ENCODE results near the gene CDH3. TPM values are rescaled to one million over a fixed set of nuclear protein-coding genes. Genes with fewer than 3 reads are reported as not detected.

CDH3 gene
- polyA plus RNA-seq, 2 of the 4 experiments (the other 2 are of a cell fraction): 0.08 to 0.25 TPM

DNA sequence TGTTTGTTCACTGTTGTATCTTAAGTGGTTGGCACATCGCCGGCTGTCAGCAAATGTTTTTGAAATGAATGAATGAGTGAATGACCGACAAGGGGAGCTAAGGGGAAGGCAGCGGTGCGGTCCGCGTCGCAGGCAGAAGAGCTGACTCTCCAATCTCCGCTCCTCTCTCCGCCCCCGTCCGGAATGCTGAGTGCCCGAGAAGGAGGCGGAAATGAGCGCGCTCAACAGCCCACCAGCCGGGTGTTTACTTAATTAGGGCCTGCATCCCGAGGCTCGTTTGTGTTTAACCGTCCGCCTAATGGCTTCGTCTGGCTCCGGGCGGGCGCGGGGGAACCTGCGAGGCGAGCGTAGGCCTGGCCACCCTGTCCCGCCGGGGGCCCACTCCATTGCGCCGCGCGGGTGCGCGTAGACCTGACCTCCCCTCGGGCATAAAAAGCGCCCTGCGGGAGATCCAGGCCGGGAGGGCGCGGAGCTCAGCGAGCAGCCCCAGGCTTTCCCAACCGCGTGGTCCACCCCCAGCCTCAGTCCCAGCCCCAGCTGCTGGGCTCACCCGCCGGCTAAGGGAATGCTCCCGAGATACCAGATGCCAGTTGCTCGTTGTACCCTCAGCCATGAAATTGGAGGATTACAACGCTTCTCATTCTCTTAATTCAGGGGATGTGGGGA lies 2.5 kb upstream of the CDH3 start:
- H3K4me1 ChIP-seq: peaks cover 14% of the 10 kb centered on the region; the same call in 1 of the 3 replicates
- H3K9me3 ChIP-seq: peaks cover 8% of the 10 kb centered on the region; the same call in 2 of the 3 replicates
- no peak overlapping the region for H3K4me2 ChIP-seq
- DNase-seq (ENCODE audit: low read depth in 1 of 2, low spot score in 1 of 2) (no peak), FAIRE-seq (no peak), ATAC-seq (no peak)
- ChIA-PET CTCF (no interaction called here), POLR2A (no interaction called here)
- no peak overlapping the region for H3K27ac ChIP-seq
- WGBS (ENCODE audit: missing lambda C conversion rate): 92% methylated on average over 43 of the region's 51 CpGs
- no peak overlapping the region for H3K4me3 ChIP-seq
- no peak for TF ChIP-seq JUN (IDR thresholded peaks at IDR 0.05)
- TF ChIP-seq EHF (CRISPR knock-in tag; IDR thresholded peaks at IDR 0.05): no peak
- no peak for TF ChIP-seq FOSL2 (IDR thresholded peaks at IDR 0.05)
- TF ChIP-seq FOSL2 (CRISPR knock-in tag; IDR thresholded peaks at IDR 0.05): no peak
- TF ChIP-seq, protein P1, sequence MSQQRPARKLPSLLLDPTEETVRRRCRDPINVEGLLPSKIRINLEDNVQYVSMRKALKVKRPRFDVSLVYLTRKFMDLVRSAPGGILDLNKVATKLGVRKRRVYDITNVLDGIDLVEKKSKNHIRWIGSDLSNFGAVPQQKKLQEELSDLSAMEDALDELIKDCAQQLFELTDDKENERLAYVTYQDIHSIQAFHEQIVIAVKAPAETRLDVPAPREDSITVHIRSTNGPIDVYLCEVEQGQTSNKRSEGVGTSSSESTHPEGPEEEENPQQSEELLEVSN (IDR thresholded peaks at IDR 0.05; ENCODE audit: borderline replicate concordance, low read depth): no peak
- TF ChIP-seq KDM5A (IDR thresholded peaks at IDR 0.05): no peak
- TF ChIP-seq BHLHE40 (IDR thresholded peaks at IDR 0.05; ENCODE audit: low read depth, low read length): no peak

DNA sequence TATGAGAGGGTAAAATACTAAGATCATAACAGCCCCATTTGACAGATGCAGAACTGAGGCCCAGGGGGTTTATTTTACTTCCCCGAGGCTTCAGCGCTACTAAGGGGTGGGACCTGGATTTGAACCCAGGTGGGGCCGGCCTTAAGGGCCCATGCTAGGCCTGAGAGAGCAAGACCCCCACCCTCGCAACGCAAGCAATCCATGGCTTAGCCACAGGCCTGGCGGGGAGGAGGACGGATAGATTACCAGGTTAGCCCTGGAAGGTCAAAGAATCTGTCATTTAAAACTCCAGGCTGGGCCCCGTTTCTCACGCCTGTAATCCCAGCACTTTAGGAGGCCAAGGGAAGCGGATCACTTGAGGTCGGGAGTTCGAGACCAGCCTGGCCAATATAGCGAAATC lies 1.9 kb upstream of the CDH3 start:
- Histone ChIP-seq H3K9me3 (peaks cover 8% of the 10 kb centered on the region; the same call in 2 of the 3 replicates), H3K4me2 (no peak overlapping the region), H3K27ac (no peak overlapping the region), H3K4me3 (no peak overlapping the region), H3K4me1 (peaks cover 14% of the 10 kb centered on the region; the same call in 1 of the 3 replicates)
- FAIRE-seq (no peak), ATAC-seq (no peak), DNase-seq (ENCODE audit: low read depth in 1 of 2, low spot score in 1 of 2) (no peak)
- 85% methylated on average over 13 of the region's 13 CpGs for WGBS (ENCODE audit: missing lambda C conversion rate)
- TF ChIP-seq FOSL2 (IDR thresholded peaks at IDR 0.05): no peak
- no peak for TF ChIP-seq FOSL2 (CRISPR knock-in tag; IDR thresholded peaks at IDR 0.05)
- TF ChIP-seq HEYL (CRISPR knock-in tag; IDR thresholded peaks at IDR 0.05): no peak
- no peak for TF ChIP-seq NR3C1 (IDR thresholded peaks at IDR 0.05)
- TF ChIP-seq CHD2 (IDR thresholded peaks at IDR 0.05; ENCODE audit: low read length, partially characterized antibody): no peak
- TF ChIP-seq, protein P2, sequence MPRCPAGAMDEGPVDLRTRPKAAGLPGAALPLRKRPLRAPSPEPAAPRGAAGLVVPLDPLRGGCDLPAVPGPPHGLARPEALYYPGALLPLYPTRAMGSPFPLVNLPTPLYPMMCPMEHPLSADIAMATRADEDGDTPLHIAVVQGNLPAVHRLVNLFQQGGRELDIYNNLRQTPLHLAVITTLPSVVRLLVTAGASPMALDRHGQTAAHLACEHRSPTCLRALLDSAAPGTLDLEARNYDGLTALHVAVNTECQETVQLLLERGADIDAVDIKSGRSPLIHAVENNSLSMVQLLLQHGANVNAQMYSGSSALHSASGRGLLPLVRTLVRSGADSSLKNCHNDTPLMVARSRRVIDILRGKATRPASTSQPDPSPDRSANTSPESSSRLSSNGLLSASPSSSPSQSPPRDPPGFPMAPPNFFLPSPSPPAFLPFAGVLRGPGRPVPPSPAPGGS (IDR thresholded peaks at IDR 0.05): no peak
- TF ChIP-seq ZFP36 (IDR thresholded peaks at IDR 0.05; ENCODE audit: borderline replicate concordance, partially characterized antibody): no peak
- no peak for TF ChIP-seq MYC (IDR thresholded peaks at IDR 0.05; ENCODE audit: borderline replicate concordance, low read length)
- TF ChIP-seq HDAC2 (IDR thresholded peaks at IDR 0.05): no peak
- no peak for TF ChIP-seq NPAS2 (CRISPR knock-in tag; IDR thresholded peaks at IDR 0.05; ENCODE audit: borderline replicate concordance)
- TF ChIP-seq EHMT2 (IDR thresholded peaks at IDR 0.05; ENCODE audit: low read depth): no peak
- no peak for TF ChIP-seq ZNF302 (CRISPR knock-in tag; IDR thresholded peaks at IDR 0.05)
- TF ChIP-seq EP300 (IDR thresholded peaks at IDR 0.05): no peak
- no peak for TF ChIP-seq EHF (CRISPR knock-in tag; IDR thresholded peaks at IDR 0.05)
- no peak for TF ChIP-seq RNF2 (IDR thresholded peaks at IDR 0.05; ENCODE audit: borderline replicate concordance, low read depth)
- ChIA-PET POLR2A (no interaction called here), CTCF (no interaction called here)

DNA sequence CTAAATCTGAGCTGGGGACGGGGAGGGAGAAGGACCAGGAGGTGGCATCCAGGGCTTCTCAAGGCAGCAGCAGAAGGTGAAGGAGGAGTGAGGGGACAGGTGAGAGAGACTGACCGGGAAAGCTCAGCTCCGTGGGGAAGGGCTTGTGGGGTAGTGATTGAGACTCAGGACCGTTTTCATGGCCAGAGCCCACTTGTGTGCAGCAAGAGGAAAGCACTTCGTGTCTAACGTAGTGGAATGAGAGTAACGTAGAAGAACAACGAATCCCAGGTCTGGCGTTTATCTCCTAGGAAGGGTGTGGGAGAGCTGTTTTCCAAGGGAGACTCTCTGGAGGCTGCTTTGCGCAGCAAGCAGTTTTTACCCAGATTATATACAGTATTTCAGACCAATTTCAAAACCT lies 1.3 kb upstream of the CDH3 start:
- 80% methylated on average over 10 of the region's 10 CpGs for WGBS (ENCODE audit: missing lambda C conversion rate)
- TF ChIP-seq, protein P3, sequence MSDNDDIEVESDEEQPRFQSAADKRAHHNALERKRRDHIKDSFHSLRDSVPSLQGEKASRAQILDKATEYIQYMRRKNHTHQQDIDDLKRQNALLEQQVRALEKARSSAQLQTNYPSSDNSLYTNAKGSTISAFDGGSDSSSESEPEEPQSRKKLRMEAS (IDR thresholded peaks at IDR 0.05): no peak
- no peak for TF ChIP-seq HDAC2 (IDR thresholded peaks at IDR 0.05)
- TF ChIP-seq JUNB (IDR thresholded peaks at IDR 0.05): no peak
- TF ChIP-seq RAD21 (conservative IDR thresholded peaks at IDR 0.05 in 1 of 2, IDR thresholded peaks at IDR 0.05 in 1 of 2): no peak
- no peak for TF ChIP-seq MAZ (IDR thresholded peaks at IDR 0.05; ENCODE audit: borderline replicate concordance, low read depth, low read length)
- TF ChIP-seq ESRRA (IDR thresholded peaks at IDR 0.05; ENCODE audit: borderline replicate concordance, low read length): no peak
- TF ChIP-seq TFCP2L1 (CRISPR knock-in tag; IDR thresholded peaks at IDR 0.05): no peak
- TF ChIP-seq, protein P4, sequence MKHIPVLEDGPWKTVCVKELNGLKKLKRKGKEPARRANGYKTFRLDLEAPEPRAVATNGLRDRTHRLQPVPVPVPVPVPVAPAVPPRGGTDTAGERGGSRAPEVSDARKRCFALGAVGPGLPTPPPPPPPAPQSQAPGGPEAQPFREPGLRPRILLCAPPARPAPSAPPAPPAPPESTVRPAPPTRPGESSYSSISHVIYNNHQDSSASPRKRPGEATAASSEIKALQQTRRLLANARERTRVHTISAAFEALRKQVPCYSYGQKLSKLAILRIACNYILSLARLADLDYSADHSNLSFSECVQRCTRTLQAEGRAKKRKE (CRISPR knock-in tag; IDR thresholded peaks at IDR 0.05; ENCODE audit: low read depth): no peak
- TF ChIP-seq, protein P5, sequence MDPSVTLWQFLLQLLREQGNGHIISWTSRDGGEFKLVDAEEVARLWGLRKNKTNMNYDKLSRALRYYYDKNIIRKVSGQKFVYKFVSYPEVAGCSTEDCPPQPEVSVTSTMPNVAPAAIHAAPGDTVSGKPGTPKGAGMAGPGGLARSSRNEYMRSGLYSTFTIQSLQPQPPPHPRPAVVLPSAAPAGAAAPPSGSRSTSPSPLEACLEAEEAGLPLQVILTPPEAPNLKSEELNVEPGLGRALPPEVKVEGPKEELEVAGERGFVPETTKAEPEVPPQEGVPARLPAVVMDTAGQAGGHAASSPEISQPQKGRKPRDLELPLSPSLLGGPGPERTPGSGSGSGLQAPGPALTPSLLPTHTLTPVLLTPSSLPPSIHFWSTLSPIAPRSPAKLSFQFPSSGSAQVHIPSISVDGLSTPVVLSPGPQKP (IDR thresholded peaks at IDR 0.05; ENCODE audit: low read depth, low read length): no peak
- TF ChIP-seq, protein P1 (IDR thresholded peaks at IDR 0.05; ENCODE audit: borderline replicate concordance, low read depth): no peak
- no peak for TF ChIP-seq KDM1A (IDR thresholded peaks at IDR 0.05; ENCODE audit: low read depth)
- no peak for TF ChIP-seq RARB (CRISPR knock-in tag; IDR thresholded peaks at IDR 0.05)
- TF ChIP-seq JUN (IDR thresholded peaks at IDR 0.05): no peak
- ATAC-seq (no peak), FAIRE-seq (no peak), DNase-seq (ENCODE audit: low read depth in 1 of 2, low spot score in 1 of 2) (no peak)
- Histone ChIP-seq H3K4me3 (no peak overlapping the region), H3K4me1 (peaks cover 14% of the 10 kb centered on the region; the same call in 1 of the 3 replicates), H3K27ac (no peak overlapping the region), H3K4me2 (no peak overlapping the region), H3K9me3 (peaks cover 2% of the 10 kb centered on the region; the same call in 2 of the 3 replicates)
- ChIA-PET POLR2A (no interaction called here), CTCF (interaction anchor here (1.4 to 1.9 kb wide), 2 partner anchors 8 to 123 kb away, joined by 4 to 6 read pairs; no protein-coding TSS in a partner anchor)
